ENCODE data around the gene PI4KA.

GRCh38 chr22:20792221-20792965 lies 66.2 kb downstream of the PI4KA start:
- TF ChIP-seq CTCF (IDR thresholded peaks at IDR 0.05; ENCODE audit: low read depth, low read length) (no peak), POLR2A (IDR thresholded peaks at IDR 0.05; ENCODE audit: extremely low read depth, insufficient read length) (no peak)

Data from NB4 (cell line).